NOMO-1 treated with dmso at 0.1 percent for 144 hours (cell line): ENCODE results near the gene PZP.
"Not testable (repeated sequence)": the region's sequence is repeated elsewhere in the genome, so short reads cannot be mapped to it uniquely, and the experiment has no call there.

Experiments
- DNase-seq: peaks from one replicate; lab custom pipeline; 2025; ENCODE audit not compliant: unreplicated experiment; lab: John Stamatoyannopoulos, UW

PZP gene

GRCh38 chr12:9184276-9184675, 23.9 kb downstream of the PZP start:
- DNase-seq = no peak

GRCh38 chr12:9180810-9181209, 27.4 kb downstream of the PZP start:
- DNase-seq = no peak

GRCh38 chr12:9179781-9180180, 28.4 kb downstream of the PZP start:
- DNase-seq = no peak

- DNase-seq = no peak
Observed at GRCh38 chr12:9169979-9170634, 38.1 kb downstream of the PZP start.

- not testable (repeated sequence) for DNase-seq
Observed at GRCh38 chr12:9167345-9167744, 40.9 kb downstream of the PZP start.

GRCh38 chr12:9163392-9163791, 44.8 kb downstream of the PZP start:
- no peak for DNase-seq

GRCh38 chr12:9156119-9156518, 52.1 kb downstream of the PZP start:
- no peak for DNase-seq

- DNase-seq = no peak
Observed at GRCh38 chr12:9149372-9149771, 58.8 kb downstream of the PZP start.

- no peak for DNase-seq
Observed at GRCh38 chr12:9148926-9149325, 59.3 kb downstream of the PZP start.

- DNase-seq = no peak
Observed at GRCh38 chr12:9147461-9147860, 60.7 kb downstream of the PZP start.

- DNase-seq = no peak
Observed at GRCh38 chr12:9144730-9145106, 63.5 kb downstream of the PZP start.

GRCh38 chr12:9143929-9144729, 64.1 kb downstream of the PZP start:
- DNase-seq = no peak

GRCh38 chr12:9143137-9143536, 65.1 kb downstream of the PZP start:
- no peak for DNase-seq

- DNase-seq = not testable (repeated sequence)
Observed at GRCh38 chr12:9139588-9140290, 68.5 kb downstream of the PZP start.

- no peak for DNase-seq
Observed at GRCh38 chr12:9135903-9136310, 72.3 kb downstream of the PZP start.

GRCh38 chr12:9134981-9135628, 73.1 kb downstream of the PZP start:
- DNase-seq = no peak

- no peak for DNase-seq
Observed at GRCh38 chr12:9133216-9133916, 74.8 kb downstream of the PZP start.

- no peak for DNase-seq
Observed at GRCh38 chr12:9132008-9132535, 76.1 kb downstream of the PZP start.

- no peak for DNase-seq
Observed at GRCh38 chr12:9130244-9130643, 78.0 kb downstream of the PZP start.

GRCh38 chr12:9127936-9128663, 80.1 kb downstream of the PZP start:
- no peak for DNase-seq
